Muscle of arm (tissue), 12 donors: ENCODE results near the gene PNRC1. TPM values are rescaled to one million over a fixed set of nuclear protein-coding genes. Genes with fewer than 3 reads are reported as not detected.
"Not testable (repeated sequence)": the region's sequence is repeated elsewhere in the genome, so short reads cannot be mapped to it uniquely, and the experiment has no call there.

Experiments used
- DNase-seq: peaks from one replicate; pipeline ENCODE4 v3.0.0-alpha.2; 2013
- polyA plus RNA-seq, 12 donors: library from polyadenylated mRNA; unstranded; fragments of 120-200 nt; gene quantifications; one replicate each; pipeline ENCODE4 v1.2.1, GENCODE V29; 2013; ENCODE audit not compliant: insufficient read length in 12 of 12

The PNRC1 gene
- polyA plus RNA-seq, 12 donors = 86.1 to 137 (median 109) TPM; not detected in 1

- DNase-seq = no peak
Observed at GRCh38 chr6:89085409-89086205, 5.1 kb downstream of the PNRC1 start.

- no peak for DNase-seq
Observed at GRCh38 chr6:89087881-89088280, 7.3 kb downstream of the PNRC1 start.

GRCh38 chr6:89098461-89098860, 17.9 kb downstream of the PNRC1 start:
- DNase-seq = no peak

GRCh38 chr6:89100114-89100513, 19.6 kb downstream of the PNRC1 start:
- no peak for DNase-seq

- no peak for DNase-seq
Observed at GRCh38 chr6:89110284-89110683, 29.7 kb downstream of the PNRC1 start.

- no peak for DNase-seq
Observed at GRCh38 chr6:89111933-89112332, 31.4 kb downstream of the PNRC1 start.

GRCh38 chr6:89116702-89117101, 36.2 kb downstream of the PNRC1 start:
- no peak for DNase-seq

- peak; percentile 30 for DNase-seq
Observed at GRCh38 chr6:89117211-89118108, 36.9 kb downstream of the PNRC1 start, which contains the start of gene SRSF12. TSS of gene SRSF12 (minus strand) at chr6:89118071. CDS start at chr6:89117887, 184 bp downstream.

- no peak for DNase-seq
Observed at GRCh38 chr6:89118931-89119330, 38.4 kb downstream of the PNRC1 start.

- DNase-seq = no peak
Observed at GRCh38 chr6:89120371-89120770, 39.8 kb downstream of the PNRC1 start.

- DNase-seq = no peak
Observed at GRCh38 chr6:89121934-89122333, 41.4 kb downstream of the PNRC1 start.

- DNase-seq = peak; percentile 20
Observed at GRCh38 chr6:89122625-89123024, 42.1 kb downstream of the PNRC1 start.

GRCh38 chr6:89128256-89128671, 47.7 kb downstream of the PNRC1 start:
- not testable (repeated sequence) for DNase-seq

GRCh38 chr6:89131599-89131998, 51.0 kb downstream of the PNRC1 start:
- no peak for DNase-seq

GRCh38 chr6:89132057-89132456, 51.5 kb downstream of the PNRC1 start:
- DNase-seq = no peak

- DNase-seq = no peak
Observed at GRCh38 chr6:89133981-89134380, 53.4 kb downstream of the PNRC1 start.

- no peak for DNase-seq
Observed at GRCh38 chr6:89134723-89135122, 54.2 kb downstream of the PNRC1 start.

Other genes starting within 250 kb of the PNRC1 start
- 10 to 100 TPM in 10 of 12 donors, 1 to 10 TPM in 1, not detected in 1; 9.8 to 17.2 (median 12.5) TPM for gene RNGTT, start 117.1 kb upstream of the PNRC1 start, polyA plus RNA-seq
- 1 to 10 TPM in 10 of 12 donors, not detected in 2; 2.7 to 5.6 (median 4.0) TPM for gene SRSF12, start 37.3 kb downstream of the PNRC1 start, polyA plus RNA-seq
- 100 to 1,000 TPM in 1 of 12 donors, 10 to 100 TPM in 11; 23.1 to 327 (median 46.5) TPM for gene PM20D2, start 65.3 kb downstream of the PNRC1 start, polyA plus RNA-seq
- gene GABRR1, start 136.6 kb downstream of the PNRC1 start, polyA plus RNA-seq = 1 to 10 TPM in 6 of 12 donors, under 1 TPM in 4, not detected in 2; 0.44 to 1.6 (median 1.1) TPM
- 1 to 10 TPM in 7 of 12 donors, under 1 TPM in 3, not detected in 2; 0.37 to 4.1 (median 1.4) TPM for gene GABRR2, start 234.5 kb downstream of the PNRC1 start, polyA plus RNA-seq